Right ventricle myocardium inferior (tissue), 1 donor: ENCODE results near the gene INPP4A. TPM values are rescaled to one million over a fixed set of nuclear protein-coding genes. Genes with fewer than 3 reads are reported as not detected.

ENCODE experiments used
- ATAC-seq: fragments of 200-7000 bp; cut with Tn5 transposase; one replicate; pipeline ENCODE4 v1.9.1; 2020; ENCODE audit warnings: mild to moderate bottlenecking, moderate library complexity
- DNase-seq: peaks from one replicate; pipeline ENCODE4 v3.0.0; 2021; ENCODE audit errors: missing footprints
- intact Hi-C: fragments of 100-400 bp; cut with DNase I; formaldehyde crosslinking; loops from one replicate; pipeline ENCODE4 v1.11.0; 2022
- total RNA-seq: library from RNA; stranded (reverse); fragmentation: NEBNext Ultra II Directional; extraction: Animal tissue kit (Norgen Biotek cat#: 25700); gene quantifications from one replicate; pipeline ENCODE4 v1.2.1, GENCODE V29; 2021
- donor health status: DM: no; HTN: yes; CAD: no; lungs with severe emphysema.

INPP4A gene
- total RNA-seq, 1 donor from 2014 or later: 14.7 TPM

DNA sequence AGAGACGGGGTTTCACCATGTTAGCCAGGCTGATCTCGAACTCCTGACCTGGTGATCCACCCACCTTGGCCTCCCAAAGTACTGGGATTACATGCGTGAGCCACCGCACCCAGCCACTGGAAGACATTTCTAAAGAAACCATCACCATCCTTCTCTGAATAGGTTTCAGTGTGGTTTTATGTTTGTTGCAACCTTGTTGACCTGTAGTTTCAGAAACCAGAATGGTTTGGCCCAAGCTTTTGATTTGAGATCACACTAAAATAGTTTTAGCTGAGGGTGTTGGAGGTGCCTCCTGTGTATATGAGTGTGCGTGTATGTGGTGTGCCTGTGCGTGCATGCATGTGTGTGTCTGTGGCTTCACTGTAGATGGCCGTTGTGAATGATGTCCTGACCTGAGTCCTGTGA, 26.2 kb downstream of the INPP4A start:
- DNase-seq (no peak), ATAC-seq (no peak)
- intact Hi-C loops: no loop called here

DNA sequence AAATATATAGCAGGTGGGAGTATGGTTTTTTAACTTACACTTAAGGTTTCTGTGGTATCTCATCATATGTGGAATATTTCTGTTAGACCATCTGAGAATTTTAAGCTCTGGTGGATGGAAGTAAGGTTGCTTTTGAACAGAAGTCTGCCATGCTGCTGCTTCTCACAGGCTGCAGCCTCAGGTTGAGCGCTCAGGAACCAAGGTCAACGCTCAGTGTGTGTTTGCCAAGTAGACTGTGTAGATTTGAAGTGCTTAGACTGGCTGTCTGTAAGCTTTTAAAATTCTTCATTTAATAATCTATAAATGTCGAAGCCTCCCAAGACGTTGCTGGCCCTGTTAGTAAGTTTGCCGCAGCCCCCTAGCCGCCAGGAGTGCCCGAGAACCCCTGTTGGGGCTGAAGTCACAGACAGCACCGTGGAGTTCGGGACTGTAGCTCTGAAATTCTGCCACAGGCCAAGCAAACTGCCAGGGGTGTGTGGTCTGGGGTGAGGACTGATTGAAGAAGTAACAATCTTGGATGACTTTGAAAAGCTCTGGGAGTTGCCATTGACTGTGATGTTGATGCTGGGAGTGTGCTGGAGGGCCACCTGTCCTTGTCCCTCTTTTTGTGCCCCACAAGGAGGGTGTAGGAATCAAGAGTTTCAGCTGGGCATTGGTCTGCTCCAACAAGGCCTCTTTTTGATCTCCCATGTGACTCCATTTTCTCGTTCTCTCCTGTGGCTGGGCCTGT, 26.9 kb downstream of the INPP4A start:
- intact Hi-C loops: no loop called here
- ATAC-seq (no peak), DNase-seq (no peak)

DNA sequence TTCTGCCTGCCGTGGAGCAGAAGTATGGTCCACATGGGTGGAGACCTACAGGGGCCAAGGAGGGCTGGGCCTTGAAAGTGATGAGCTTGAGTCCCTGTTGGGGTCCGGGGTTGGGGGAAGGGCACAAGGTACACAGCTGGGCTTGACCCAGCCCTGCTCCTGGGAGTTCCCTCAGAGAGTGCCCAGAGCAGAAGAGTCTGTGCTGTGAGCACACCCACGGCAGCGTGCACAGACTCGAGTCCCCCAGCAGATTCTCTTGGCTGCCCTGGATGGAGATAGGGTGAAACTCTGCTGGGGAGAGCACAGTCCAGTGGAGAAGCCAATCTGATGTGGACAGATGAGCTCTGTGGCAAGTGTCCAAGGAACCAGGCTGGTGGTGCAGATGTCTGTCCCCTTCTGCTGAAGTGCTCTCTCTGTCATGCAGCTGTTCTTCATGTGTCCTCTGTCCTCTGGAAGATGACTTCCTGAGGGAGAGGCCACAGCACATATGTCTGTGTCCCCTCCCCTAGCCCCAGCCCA, 27.5 kb downstream of the INPP4A start:
- intact Hi-C loops: no loop called here
- ATAC-seq: peak; percentile 25
- no peak for DNase-seq

DNA sequence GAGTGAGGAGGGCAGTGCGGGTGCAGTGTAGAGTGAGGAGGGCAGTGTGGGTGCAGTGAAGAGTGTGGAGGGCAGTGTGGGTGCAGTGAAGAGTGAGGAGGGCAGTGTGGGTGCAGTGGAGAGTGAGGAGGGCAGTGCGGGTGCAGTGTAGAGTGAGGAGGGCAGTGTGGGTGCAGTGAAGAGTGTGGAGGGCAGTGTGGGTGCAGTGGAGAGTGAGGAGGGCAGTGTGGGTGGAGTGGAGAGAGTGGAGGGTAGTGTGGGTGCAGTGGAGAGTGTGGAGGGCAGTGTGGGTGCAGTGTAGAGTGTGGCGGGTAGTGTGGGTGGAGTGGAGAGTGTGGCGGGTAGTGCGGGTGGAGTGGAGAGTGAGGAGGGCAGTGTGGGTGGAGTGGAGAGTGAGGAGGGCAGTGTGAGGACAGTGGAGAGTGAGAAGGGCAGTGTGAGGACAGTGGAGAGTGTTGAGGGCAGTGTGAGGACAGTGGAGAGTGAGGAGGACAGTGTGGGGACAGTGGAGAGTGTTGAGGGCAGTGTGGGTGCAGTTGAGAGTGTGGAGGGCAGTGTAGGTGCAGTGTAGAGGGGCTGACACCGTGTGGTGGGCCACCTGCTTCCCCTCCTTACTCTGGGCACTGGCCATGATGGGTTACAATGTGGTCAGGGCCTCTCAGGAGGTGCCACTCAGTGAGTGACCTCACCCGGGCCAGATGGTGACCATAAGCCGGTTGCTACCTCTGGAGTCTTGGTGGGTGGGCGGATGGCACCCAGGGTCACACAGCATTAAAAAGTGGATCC, 28.5 kb downstream of the INPP4A start:
- DNase-seq (no peak), ATAC-seq (no peak)
- intact Hi-C loops: no loop called here

DNA sequence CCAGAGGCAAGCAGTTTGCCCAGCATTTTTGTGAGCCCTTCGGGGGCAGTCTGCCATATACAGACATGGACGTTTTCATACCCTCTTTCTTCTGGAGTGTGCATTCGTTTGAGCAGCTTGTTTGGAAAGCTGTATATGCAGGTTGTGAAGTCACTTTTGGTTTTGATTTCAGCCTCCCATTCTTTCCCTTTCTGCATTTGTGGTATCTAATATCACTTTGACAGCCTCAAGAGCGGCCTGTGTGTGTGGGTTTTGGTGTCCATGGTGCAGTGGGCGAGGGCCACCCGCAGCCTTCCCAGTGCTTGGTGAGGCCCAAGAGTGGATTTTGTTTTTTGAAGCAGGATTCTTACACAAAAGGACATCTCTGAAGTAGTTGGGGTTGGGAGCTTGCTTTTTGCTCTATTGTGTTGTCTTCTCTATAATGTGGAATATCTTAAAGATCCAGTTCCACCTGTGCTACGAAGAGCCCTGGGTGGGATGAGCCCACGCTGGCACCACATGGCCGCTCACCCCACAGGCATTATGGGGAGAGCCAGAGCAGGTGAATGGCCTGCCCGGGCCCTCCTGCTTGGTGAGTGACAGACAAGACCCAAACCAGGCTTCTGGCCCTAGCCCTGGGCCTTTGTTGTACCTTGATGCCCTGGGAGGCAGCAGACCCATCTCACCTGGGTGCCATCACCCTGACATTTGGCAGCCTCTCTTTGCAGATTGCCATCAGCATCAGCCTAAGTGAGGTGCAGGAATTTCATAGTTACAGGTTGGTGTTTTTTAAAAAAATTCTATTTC, 29.5 kb downstream of the INPP4A start:
- intact Hi-C loops: no loop called here
- no peak for ATAC-seq
- no peak for DNase-seq

DNA sequence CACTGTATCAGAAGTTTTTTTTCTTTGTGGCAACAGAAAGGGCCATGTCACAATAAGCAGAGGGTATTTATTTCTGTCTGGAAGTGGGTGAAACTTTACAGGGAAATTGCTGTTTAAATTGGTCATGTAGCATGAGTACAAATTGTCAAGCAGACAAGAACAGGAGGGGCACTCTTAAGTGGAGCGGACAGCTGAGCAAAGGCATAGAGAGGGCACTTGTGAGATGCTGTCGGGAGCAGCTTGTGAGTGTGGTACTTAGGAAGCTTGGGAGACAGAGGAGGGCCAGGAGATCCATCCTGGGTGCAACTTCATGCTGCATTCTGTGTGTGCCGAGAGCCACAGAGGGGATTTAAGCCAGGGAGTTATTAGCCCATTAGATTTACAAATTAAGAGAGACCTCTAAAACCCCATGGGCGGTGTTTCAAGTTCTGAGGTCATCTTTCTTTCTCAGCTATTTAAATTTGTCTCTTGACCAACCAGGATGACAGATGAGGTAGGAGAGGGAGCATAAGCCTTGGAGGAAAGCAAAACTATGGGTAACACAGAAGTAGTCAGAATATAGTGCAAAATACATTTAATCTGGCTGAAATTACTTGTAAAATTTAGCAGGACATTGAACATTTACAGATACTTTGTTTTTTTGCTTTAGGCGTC, 30.4 kb downstream of the INPP4A start:
- intact Hi-C loops: no loop called here
- ATAC-seq (no peak), DNase-seq (no peak)

GRCh38 chr2:98476192-98476868, 31.7 kb downstream of the INPP4A start:
- DNase-seq (no peak), ATAC-seq (no peak)
- intact Hi-C loops: no loop called here

DNA sequence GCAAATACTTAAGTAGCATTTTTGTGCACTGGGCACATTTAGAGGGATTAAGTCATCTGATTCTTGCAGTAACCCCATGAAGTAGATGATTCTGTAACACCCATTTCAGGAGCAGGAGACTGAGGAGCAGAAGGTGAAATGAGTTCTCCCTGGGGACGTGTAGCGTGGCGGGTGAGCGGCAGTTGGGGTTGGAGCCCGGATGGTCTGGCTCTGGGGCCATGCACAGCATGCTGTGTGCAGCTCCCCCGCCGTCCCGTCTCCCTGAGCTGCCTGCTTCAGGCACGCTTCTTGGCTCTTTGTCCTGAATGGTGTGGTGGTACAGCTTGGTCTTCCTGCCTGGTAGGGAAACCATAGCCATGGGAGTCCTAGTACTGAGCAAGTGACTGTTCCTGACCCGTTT, 32.4 kb downstream of the INPP4A start:
- ATAC-seq: no peak
- no peak for DNase-seq
- intact Hi-C loops: no loop called here

DNA sequence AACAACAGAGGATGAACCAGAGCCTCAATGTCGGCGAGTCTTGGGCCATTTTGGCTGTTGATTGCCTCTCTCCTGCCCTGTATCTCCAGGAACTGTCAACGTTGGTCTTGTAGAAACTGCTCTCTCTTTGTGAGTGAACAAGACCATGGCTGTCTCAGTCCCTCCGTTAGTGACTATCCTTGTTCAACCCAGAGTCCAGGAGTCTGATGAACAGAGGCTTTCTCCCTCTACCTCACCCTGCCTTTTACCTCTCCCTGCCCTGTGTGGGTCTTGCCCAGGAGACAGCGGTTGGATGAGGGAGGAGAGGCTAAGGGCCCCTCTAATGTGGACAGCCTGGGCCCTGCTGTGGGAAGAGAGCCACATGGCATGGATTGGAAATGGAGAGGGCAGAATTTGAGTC, 32.8 kb downstream of the INPP4A start:
- DNase-seq: no peak
- no peak for ATAC-seq
- intact Hi-C loops: no loop called here

GRCh38 chr2:98478088-98478551, 33.5 kb downstream of the INPP4A start:
- DNase-seq (no peak), ATAC-seq (no peak)
- intact Hi-C loops: no loop called here

DNA sequence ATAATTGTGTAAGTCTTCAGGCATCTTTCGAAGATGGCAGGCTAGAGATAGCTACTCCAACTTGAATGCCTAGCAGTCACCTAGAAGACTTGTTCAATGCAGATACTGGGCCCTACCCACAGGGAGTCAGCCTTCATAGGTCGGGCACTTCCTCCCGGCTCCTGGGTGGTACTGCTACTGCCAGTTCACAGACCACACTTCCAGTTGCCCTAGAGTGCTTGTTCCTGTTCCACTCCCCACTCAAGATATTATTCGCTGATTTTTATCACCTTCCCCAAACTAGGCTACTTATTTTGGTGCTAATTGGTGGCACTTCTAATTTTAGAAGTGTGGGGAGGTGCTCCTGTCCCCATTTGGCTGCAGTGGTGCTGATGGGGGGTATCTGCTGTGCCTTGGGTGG, 34.2 kb downstream of the INPP4A start:
- intact Hi-C loops: no loop called here
- ATAC-seq: no peak
- no peak for DNase-seq

GRCh38 chr2:98479371-98479770, 34.7 kb downstream of the INPP4A start:
- intact Hi-C loops: no loop called here
- no peak for ATAC-seq

GRCh38 chr2:98479959-98480524, 35.4 kb downstream of the INPP4A start:
- intact Hi-C loops: no loop called here
- DNase-seq (no peak), ATAC-seq (peak; percentile 83)

More at GRCh38 chr2:98479371-98479770, 34.7 kb downstream of the INPP4A start:
- no peak for DNase-seq

DNA sequence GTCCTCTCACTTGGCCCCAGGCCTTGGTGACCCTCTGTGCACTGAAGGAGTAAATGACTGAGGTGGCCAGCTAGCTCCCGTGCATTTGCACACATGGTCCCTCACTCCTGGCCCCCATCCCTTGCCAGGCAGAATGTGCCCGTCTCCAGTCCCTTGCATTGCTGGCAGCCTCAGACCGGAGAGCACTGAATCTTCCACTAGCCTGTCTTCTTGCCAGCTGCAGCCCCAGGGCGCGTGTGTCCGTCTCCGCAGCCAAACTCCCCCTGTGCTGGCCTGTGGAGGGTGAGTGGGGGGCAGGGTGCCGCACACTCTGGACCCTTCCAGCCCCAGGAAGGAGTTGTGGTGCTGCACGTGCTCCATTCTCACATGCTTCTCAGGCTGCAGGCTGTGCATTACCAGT, 35.9 kb downstream of the INPP4A start:
- peak; percentile 9 for ATAC-seq
- intact Hi-C loops: no loop called here
- DNase-seq: no peak

DNA sequence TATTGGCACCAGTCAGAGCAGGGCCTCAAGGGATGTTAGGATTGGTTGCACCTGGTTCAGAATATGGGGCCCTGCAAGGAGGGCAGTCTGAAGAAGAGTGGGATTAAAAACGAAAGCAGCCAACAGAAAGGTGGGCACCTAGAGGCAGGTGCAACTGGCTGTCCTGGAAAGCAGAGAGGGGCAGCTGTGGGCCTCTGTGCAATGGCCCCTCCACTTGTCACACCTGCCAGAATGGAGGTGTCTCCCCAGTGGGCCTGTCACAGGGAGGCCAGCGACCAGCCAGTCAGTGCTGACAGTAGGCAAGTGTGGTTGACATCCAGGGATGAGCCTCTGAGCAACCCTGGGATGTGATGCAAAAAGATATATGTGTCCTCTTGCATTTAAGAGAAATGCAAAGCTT, 37.7 kb downstream of the INPP4A start:
- ATAC-seq: no peak
- intact Hi-C loops: no loop called here
- no peak for DNase-seq

DNA sequence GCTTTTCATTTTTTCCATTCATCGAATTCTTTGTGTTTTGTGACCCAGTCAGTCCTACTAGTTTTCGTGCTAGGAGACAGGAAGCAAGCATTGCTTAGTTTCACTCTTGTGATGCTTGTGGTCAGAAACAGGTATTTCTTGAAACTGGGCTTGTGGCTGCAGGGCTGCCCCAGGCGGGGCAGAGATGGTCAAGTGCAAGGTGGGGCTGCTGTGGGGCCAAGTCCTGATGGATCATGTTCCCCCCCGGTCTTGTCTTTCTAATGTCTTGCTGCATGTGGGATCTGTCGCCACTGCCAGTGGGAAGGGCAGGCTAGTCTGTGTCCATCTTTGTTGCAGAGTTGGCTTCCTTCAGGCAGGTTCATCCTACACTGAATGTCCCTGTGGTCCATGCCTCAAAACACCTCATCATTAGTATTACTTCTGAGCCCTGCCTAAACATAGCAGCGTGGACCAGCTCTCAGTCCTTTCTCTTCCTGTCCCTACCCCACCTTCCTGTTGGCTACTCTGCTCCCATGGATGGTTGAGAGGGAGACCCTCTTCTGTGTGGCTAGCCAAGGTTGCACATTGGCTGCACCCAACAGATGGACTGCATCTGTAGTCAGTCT, 38.7 kb downstream of the INPP4A start:
- ATAC-seq (no peak), DNase-seq (no peak)
- intact Hi-C loops: no loop called here

DNA sequence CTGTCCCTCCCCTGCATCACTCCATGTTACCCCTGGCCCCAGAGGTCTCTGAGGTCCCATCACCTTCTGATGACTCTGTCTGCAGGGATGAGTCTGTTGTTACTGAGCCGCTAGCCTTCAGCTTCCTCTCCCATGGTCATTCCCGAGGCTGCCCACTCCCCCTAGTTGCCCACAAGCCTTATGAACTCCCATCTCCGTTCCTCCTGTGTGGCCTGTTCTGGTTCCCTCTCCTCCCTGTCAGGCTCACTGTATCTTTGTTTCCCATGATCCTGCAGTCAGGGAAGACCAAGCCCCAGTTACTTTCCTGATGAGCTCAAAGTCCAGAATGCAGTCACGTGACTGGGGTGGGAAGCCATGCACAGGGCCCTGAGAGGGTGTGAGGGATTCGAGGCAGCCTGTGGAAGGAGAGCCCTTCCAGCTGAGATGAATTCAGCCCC, 39.5 kb downstream of the INPP4A start:
- intact Hi-C loops: no loop called here
- DNase-seq: no peak
- ATAC-seq: no peak
